HL-60/S4 (cell line): ENCODE measurements around the gene KRTAP9-4.
"Not testable (repeated sequence)": the region's sequence is repeated elsewhere in the genome, so short reads cannot be mapped to it uniquely, and the experiment has no call there.

Source experiments
- in situ Hi-C: fragments of 300-500 bp; cut with MboI; formaldehyde crosslinking; loops from 2 replicates; pipeline ENCODE4 v1.14.3; 2022; ENCODE audit warnings: low sequenced_read_pairs

KRTAP9-4 gene, protein sequence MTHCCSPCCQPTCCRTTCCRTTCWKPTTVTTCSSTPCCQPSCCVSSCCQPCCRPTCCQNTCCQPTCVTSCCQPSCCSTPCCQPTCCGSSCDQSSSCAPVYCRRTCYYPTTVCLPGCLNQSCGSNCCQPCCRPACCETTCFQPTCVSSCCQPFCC

GRCh38 chr17:41249637-41250240 is at the start of gene KRTAP9-4:
TSS of gene KRTAP9-4 (plus strand) at chr17:41249687. CDS start at chr17:41249721, 34 bp downstream.
- in situ Hi-C loops = not testable (repeated sequence)

DNA sequence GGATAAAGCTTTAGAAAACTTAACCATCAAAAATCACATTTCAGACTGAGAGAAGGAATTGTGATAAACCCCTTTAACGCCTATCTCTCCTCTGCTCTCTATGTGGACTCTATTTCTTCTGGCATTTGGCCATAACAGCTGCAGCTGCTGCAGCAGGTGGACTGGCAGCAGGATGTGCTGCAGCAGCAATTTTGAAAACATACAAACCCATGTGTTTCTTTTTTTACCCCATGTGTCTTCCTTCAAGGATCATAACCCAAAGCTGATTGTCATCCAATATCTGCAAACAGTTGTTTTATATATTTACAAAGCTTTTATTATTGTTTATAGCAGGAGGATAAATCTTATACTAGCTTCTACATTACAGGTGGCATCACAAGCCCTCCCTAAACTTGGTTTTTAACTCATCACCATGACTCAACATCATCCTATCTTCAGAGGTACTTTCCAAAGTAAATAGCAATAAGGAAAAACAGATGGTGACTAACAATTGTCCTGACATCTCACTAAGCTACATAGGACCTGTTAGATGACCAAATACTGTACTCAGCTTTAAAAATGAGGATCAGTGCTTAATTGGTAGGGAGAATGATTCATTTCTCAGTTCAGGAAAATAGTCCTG is 37.5 kb upstream of the KRTAP9-4 start:
- in situ Hi-C loops = no loop called here

DNA sequence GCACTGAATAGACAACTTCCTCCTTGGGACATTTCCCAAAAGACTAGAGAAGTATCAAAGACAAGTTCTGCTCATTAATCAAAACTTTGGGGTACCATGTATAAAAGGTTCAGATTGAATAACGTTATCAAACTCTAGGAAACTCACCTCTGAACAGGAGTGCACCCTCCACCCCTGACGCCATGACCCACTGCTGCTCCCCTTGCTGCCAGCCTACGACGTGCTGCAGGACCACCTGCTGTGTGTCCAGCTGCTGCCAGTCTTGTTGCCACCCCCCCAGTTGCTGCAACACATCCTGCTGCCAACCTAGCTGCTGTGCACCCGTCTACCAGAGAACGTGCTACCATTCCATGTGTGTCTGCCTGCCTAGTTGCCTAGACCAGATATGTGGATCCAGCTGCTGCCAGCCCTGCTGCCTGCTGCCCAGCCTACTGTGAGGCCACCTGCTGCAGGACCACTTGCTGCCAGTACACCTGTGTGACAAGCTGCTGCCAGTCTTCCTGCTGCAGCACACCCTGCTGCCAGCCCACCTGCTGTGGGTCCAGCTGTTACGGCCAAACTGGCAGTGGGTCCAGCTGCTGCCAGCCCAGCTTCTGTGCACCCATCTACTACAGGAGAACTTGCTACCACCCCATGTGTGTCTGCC is 36.8 kb upstream of the KRTAP9-4 start:
- in situ Hi-C loops = no loop called here

GRCh38 chr17:41215681-41216080 is 33.8 kb upstream of the KRTAP9-4 start:
- in situ Hi-C loops = no loop called here

DNA sequence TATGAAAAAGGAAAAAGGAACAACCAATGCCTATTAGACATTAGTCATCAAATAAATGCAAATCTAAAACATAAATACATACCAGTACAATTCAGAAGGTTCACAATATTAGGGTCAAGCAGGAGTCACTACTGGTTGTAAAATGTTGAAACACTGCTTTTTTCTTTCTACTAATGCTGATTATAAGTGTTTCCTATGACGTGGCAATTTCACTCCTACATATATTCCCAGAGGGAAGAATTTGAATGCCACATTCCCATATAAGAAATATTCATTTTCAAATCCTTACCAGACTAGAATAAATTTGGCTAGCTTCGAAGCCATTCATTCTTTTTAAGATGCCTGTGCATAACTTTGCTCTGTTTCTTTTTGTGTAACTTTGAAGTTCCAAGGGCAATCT is 25.7 kb upstream of the KRTAP9-4 start:
- in situ Hi-C loops = no loop called here

GRCh38 chr17:41226051-41226450 is 23.4 kb upstream of the KRTAP9-4 start:
- in situ Hi-C loops = no loop called here

DNA sequence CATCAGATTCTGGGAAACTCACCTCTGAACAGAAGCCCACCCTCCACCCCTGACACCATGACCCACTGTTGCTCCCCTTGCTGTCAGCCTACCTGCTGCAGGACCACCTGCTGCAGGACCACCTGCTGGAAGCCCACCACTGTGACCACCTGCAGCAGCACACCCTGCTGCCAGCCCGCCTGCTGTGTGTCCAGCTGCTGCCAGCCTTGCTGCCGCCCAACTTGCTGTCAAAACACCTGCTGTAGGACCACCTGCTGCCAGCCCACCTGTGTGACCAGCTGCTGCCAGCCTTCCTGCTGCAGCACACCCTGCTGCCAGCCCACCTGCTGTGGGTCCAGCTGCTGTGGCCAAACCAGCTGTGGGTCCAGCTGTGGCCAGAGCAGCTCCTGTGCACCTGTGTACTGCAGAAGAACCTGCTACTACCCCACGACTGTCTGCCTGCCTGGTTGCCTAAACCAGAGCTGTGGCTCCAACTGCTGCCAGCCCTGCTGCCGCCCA is 22.8 kb upstream of the KRTAP9-4 start, which contains the start of gene KRTAP9-2:
TSS of gene KRTAP9-2 (plus strand) at position 51 of the 498 bp plus-strand sequence. CDS start at position 58, 7 bp downstream.
- in situ Hi-C loops = not testable (repeated sequence)

DNA sequence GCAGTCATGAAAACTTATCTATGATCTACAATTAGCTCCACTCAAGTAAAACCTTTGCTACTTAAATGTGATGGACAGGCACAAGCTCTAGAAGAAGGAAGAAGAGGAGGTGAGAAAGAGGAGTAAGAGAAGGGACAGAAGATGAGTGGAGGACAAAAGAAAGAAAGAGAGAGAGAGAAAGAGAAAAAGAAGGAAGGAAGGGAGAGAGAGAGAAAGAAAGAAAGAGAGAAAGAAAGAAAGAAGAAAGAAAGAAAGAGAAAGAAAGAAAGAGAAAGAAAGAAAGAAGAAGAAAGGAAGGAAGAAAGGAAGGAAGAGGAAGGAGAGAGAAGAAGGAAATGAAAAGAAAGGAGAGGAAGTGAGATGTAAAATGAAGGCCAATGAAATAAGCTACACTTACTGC is 19.4 kb upstream of the KRTAP9-4 start:
- in situ Hi-C loops = no loop called here

DNA sequence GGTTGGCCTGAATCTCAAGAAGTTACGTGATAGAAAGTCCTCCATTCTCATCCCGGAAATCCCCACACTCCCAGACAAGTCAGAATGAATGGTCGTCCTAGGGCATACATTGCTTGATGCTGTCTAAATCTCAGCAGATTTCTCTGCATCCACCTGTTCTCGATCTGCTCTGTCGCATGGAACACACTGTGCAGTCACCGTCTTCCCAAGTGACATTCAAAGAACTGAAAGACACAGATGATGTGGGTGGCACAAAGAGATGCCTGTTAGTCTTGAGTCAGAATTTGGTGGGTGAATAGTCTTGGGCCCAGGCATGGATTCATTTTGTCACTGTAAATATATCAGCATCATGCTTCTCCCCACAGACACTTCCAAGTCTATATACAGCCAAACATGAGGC is 17.8 kb upstream of the KRTAP9-4 start:
- in situ Hi-C loops = no loop called here

GRCh38 chr17:41232399-41233105 is 16.9 kb upstream of the KRTAP9-4 start, which contains the start of gene KRTAP9-3:
TSS of gene KRTAP9-3 (plus strand) at chr17:41232449. CDS start at chr17:41232502, 53 bp downstream.
- in situ Hi-C loops = not testable (repeated sequence)

GRCh38 chr17:41237116-41237515 is 12.4 kb upstream of the KRTAP9-4 start:
- in situ Hi-C loops = not testable (repeated sequence)

DNA sequence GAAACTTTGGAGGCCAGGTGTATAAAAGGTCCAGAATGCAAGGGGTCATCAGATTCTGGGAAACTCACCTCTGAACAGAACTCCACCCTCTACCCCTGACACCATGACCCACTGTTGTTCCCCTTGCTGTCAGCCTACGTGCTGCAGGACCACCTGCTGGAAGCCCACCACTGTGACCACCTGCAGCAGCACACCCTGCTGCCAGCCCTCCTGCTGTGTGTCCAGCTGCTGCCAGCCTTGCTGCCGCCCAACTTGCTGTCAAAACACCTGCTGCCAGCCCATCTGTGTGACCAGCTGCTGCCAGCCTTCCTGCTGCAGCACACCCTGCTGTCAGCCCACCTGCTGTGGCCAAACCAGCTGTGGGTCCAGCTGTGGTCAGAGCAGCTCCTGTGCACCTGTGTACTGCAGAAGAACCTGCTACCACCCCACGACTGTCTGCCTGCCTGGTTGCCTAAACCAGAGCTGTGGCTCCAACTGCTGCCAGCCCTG is 11.5 kb upstream of the KRTAP9-4 start, which contains the start of gene KRTAP9-8:
TSS of gene KRTAP9-8 (plus strand) at position 51 of the 489 bp plus-strand sequence. CDS start at position 104, 53 bp downstream.
- in situ Hi-C loops = not testable (repeated sequence)

DNA sequence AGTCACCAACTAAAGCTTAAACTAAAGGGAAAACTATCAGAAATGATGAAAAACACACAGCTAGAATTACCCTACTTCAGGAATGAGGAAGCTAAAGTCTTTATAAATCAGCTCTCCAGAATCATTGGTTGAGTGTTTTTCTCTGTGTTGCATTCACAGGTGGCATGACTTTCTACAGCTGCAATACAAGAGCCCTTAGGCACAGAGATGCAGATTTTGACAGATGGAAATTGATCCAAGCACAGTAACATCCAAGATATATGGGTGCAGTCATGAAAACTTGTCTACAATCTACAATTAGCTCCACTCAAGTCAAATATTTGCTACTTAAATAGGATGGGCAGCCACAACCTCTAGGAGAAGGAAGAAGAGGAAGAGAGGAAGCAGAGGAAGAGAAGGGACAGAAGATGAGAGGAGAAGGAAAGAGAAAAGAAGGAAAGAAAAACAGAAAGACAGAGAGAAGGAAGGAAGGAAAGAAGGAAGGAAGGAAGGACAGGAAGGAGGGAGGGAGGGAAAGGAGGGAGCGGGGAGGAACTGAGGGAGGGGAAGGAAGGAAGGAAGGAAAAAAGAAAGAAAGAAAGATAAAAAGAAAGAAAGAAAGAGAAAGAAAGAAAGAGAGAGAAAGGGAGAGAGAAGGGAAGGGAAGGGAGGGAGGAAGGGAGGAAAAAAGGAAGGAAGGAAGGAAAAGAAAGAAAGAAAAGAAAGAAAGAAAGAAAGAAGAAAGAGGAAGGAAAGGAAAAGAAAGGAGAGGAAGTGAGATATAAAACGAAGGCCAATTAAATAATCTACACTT is 2.3 kb upstream of the KRTAP9-4 start:
- in situ Hi-C loops = not testable (repeated sequence)

DNA sequence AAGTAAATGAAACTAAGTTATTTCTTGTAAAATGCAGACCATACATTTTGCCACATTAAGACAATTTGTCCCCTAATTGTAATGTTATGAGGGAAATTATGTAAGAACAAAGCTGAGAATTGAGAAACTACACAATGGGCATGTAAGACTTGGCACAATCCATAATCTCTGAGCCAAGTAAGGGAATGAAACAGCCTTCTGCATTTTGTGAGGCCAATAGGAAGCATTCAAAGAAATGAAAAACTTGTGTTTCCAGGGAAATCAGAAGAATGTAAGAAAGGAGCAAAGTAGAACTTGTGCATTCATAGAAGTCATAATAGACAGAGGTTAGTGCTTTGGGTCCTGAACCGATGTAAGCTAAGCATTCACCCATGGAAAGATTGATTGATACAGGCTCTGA is 1.8 kb downstream of the KRTAP9-4 start:
- in situ Hi-C loops = no loop called here

- in situ Hi-C loops = no loop called here
Observed at GRCh38 chr17:41254861-41255260, 5.4 kb downstream of the KRTAP9-4 start.

DNA sequence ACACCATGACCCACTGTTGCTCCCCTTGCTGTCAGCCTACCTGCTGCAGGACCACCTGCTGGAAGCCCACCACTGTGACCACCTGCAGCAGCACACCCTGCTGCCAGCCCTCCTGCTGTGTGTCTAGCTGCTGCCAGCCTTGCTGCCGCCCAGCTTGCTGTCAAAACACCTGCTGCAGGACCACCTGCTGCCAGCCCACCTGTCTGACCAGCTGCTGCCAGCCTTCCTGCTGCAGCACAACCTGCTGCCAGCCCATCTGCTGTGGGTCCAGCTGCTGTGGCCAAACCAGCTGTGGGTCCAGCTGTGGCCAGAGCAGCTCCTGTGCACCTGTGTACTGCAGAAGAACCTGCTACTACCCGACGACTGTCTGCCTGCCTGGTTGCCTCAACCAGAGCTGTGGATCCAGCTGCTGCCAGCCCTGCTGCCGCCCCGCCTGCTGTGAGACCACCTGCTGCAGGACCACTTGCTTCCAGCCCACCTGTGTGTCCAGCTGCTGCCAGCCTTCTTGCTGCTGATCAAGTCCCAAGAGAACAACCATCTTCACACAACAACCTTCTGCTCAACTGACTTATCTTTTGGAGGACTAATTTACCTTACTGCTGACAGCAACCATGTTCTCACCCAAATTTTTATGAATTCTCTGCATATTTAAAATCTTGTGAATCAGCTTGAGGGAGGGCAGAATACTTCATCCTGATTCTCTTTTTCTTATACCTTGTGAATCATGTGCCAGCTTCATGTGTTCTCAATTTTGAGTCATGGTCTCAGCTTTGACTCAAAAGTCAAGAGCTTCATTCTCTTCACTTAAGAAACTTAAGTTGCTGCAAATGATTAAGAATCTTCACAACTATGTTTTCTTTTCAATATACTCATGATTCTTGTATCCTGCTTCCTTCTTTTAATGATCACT is 6.1 kb downstream of the KRTAP9-4 start, which contains the start of gene KRTAP9-9:
TSS of gene KRTAP9-9 (plus strand) at position 4 of the 910 bp plus-strand sequence.
- in situ Hi-C loops = not testable (repeated sequence)

- in situ Hi-C loops = no loop called here
Observed at GRCh38 chr17:41256291-41256685, 6.8 kb downstream of the KRTAP9-4 start.

- in situ Hi-C loops = no loop called here
Observed at GRCh38 chr17:41258406-41258805, 8.9 kb downstream of the KRTAP9-4 start.

DNA sequence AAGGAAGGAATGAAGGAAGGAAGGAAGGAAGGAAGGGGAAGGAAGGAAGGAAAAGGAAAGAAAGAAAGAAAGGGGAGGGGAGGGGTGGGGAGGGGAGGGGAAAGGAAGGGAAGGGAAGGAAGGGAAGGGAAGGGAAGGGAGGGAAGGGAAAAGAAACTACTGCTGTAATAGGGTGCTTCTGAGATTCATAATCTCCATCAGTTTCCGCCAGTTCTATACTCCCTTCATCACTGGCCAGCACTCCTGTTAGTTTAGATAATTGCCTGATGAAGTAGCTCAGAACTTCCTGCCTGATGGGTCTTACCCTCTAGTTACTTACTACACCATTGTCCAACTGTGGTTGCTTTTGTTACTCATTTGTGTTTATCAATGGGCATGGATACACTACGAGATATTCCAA is 13.7 kb downstream of the KRTAP9-4 start:
- in situ Hi-C loops = no loop called here
